ENCODE measurements around the gene TOMM34.

DNA sequence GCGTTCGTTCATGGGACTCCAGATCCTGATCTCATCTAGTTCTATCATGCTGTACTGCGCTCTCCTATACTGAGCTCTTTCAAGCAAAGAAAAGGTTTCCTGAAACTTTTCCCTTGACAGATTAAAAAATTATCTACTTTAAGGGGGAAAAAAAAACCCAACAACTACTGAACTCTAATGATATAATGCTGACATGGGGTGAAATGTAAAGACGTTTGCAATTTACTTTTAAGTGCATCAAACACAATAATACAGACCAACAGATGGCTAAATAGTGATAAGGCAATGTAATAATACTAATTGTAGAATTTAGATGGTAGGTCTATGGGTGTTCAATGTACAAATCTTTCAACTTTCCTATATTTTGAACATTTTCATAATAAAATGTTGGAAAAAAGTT is 16.4 kb downstream of the TOMM34 start:
- TF ChIP-seq EZH2 (IDR thresholded peaks at IDR 0.05; ENCODE audit: insufficient read depth, poor library complexity, severe bottlenecking) (no peak), EZH2phosphoT487 (IDR thresholded peaks at IDR 0.05; ENCODE audit: insufficient read depth, low read depth) (no peak)
